ENCODE measurements around the gene FSCN2.

FSCN2 gene

GRCh38 chr17:81566461-81567126 lies 38.4 kb downstream of the FSCN2 start:
- no peaks in the 10 kb centered on the region for H3K4me1 ChIP-seq (ENCODE audit: control insufficient read depth, insufficient read depth, low read length)
- H3K36me3 ChIP-seq (ENCODE audit: control insufficient read depth, insufficient read depth, low read length) = peaks cover 95% of the 10 kb centered on the region

DNA sequence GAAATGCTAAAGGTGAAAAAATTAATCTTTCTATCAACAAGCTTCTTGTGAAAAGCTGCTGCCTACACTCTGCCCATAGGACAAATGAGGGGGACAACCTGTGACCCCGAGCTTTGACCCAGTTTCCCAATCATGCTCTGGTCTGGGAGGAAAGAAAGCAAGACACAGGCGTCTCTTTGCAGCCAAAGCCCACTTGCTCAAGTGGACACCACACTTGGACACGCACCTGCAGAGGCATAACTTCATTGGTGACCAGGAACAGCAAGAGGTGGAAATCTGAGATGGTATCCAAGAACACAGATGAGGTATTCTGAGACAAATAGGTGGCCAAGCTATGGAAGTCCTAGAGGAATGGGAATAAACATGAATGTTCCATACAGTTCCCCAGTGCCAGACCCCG lies 39.0 kb downstream of the FSCN2 start:
- no peak overlapping the region for H3K4me3 ChIP-seq (ENCODE audit: low read depth, low read length)
- no peaks in the 10 kb centered on the region for H3K4me1 ChIP-seq (ENCODE audit: control insufficient read depth, insufficient read depth, low read length)
- H3K27me3 ChIP-seq (ENCODE audit: control insufficient read depth, insufficient read depth, low read length) = no peaks in the 10 kb centered on the region
- H3K27ac ChIP-seq (ENCODE audit: low read depth, low read length) = peak overlapping the region; percentile 55
- H3K9ac ChIP-seq (ENCODE audit: low read depth, low read length) = no peak overlapping the region
- H3K36me3 ChIP-seq (ENCODE audit: control insufficient read depth, insufficient read depth, low read length) = peaks cover 93% of the 10 kb centered on the region
- H3K9me3 ChIP-seq (ENCODE audit: control insufficient read depth, insufficient read depth, low read length) = no peaks in the 10 kb centered on the region

More at GRCh38 chr17:81566461-81567126, 38.4 kb downstream of the FSCN2 start:
- H3K9me3 ChIP-seq (ENCODE audit: control insufficient read depth, insufficient read depth, low read length) = no peaks in the 10 kb centered on the region
- peak overlapping the region; percentile 55 for H3K27ac ChIP-seq (ENCODE audit: low read depth, low read length)
- H3K9ac ChIP-seq (ENCODE audit: low read depth, low read length) = no peak overlapping the region
- H3K27me3 ChIP-seq (ENCODE audit: control insufficient read depth, insufficient read depth, low read length) = no peaks in the 10 kb centered on the region
- H3K4me3 ChIP-seq (ENCODE audit: low read depth, low read length) = no peak overlapping the region

DNA sequence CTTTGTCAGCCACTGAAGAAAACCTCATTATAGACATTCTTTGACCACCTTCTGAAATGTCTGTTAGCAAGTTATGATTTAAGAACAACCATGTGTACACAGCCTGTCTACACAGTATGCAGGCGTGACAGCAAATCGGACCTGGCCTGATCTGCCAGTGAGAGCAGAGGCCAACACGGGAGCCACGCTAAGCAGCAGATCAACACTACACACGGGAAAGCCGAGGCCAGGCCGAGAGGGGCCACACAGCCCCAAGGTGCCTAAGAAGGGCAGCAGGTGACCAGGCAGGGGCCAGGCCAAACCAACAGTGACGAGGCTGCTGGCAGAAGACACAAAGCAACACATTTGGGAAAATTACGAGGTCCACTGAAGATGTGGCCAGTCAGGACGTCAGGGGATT lies 40.2 kb downstream of the FSCN2 start:
- H3K9ac ChIP-seq (ENCODE audit: low read depth, low read length) = no peak overlapping the region
- H3K27me3 ChIP-seq (ENCODE audit: control insufficient read depth, insufficient read depth, low read length) = no peaks in the 10 kb centered on the region
- H3K36me3 ChIP-seq (ENCODE audit: control insufficient read depth, insufficient read depth, low read length) = peaks cover 92% of the 10 kb centered on the region
- H3K4me1 ChIP-seq (ENCODE audit: control insufficient read depth, insufficient read depth, low read length) = no peaks in the 10 kb centered on the region
- no peaks in the 10 kb centered on the region for H3K9me3 ChIP-seq (ENCODE audit: control insufficient read depth, insufficient read depth, low read length)
- no peak overlapping the region for H3K27ac ChIP-seq (ENCODE audit: low read depth, low read length)
- H3K4me3 ChIP-seq (ENCODE audit: low read depth, low read length) = no peak overlapping the region

DNA sequence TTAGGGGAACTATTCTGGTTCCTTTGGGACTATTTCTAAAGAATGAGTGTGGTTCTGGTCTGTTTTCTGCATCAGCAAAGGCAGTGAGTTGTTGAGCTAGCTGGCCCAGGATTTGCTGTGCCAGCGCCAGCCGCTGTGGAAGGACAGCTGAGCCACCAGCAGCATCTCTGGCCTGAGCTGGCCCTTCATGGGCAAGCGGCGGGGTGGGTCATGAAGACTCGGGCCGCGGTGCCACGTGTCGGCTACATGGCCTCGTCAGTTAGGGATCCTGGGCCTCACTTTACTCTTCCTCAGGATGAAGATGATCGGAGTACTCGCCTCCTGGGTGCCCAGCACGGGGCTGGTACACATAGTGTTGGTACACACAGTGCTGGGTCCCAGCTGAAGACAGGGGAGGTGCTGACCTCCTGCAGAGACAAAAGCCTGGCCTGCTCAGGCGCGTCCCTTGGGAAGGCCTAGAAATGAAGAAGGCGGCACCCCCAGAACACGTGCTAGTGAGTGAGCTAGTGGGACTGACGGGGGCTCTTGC lies 41.9 kb downstream of the FSCN2 start:
- Histone ChIP-seq H3K27me3 (ENCODE audit: control insufficient read depth, insufficient read depth, low read length) (no peaks in the 10 kb centered on the region), H3K9me3 (ENCODE audit: control insufficient read depth, insufficient read depth, low read length) (no peaks in the 10 kb centered on the region), H3K36me3 (ENCODE audit: control insufficient read depth, insufficient read depth, low read length) (peaks cover 89% of the 10 kb centered on the region), H3K27ac (ENCODE audit: low read depth, low read length) (no peak overlapping the region), H3K4me1 (ENCODE audit: control insufficient read depth, insufficient read depth, low read length) (no peaks in the 10 kb centered on the region), H3K4me3 (ENCODE audit: low read depth, low read length) (no peak overlapping the region), H3K9ac (ENCODE audit: low read depth, low read length) (no peak overlapping the region)

DNA sequence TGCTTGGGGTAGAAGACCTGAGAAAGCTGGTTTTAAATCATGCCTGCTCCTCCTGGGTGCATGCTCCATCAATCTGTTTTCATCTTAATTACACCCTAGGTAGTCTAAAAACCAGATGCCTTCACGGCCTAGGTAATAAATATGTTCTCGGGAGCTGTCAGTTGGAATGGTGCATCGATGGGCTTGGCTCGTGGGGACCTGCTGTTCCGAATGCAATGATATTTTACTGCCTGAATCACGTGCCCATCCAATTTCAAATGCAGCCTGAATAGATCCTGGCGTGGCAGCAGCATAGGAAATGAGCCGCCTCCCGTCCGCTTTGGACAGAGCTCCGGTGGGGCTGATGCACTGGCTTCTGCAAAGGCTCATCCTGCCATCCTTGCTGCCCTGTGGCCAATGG lies 42.8 kb downstream of the FSCN2 start:
- no peaks in the 10 kb centered on the region for H3K4me1 ChIP-seq (ENCODE audit: control insufficient read depth, insufficient read depth, low read length)
- H3K36me3 ChIP-seq (ENCODE audit: control insufficient read depth, insufficient read depth, low read length) = peaks cover 87% of the 10 kb centered on the region
- no peak overlapping the region for H3K27ac ChIP-seq (ENCODE audit: low read depth, low read length)
- no peaks in the 10 kb centered on the region for H3K9me3 ChIP-seq (ENCODE audit: control insufficient read depth, insufficient read depth, low read length)
- no peak overlapping the region for H3K4me3 ChIP-seq (ENCODE audit: low read depth, low read length)
- no peaks in the 10 kb centered on the region for H3K27me3 ChIP-seq (ENCODE audit: control insufficient read depth, insufficient read depth, low read length)
- H3K9ac ChIP-seq (ENCODE audit: low read depth, low read length) = no peak overlapping the region

DNA sequence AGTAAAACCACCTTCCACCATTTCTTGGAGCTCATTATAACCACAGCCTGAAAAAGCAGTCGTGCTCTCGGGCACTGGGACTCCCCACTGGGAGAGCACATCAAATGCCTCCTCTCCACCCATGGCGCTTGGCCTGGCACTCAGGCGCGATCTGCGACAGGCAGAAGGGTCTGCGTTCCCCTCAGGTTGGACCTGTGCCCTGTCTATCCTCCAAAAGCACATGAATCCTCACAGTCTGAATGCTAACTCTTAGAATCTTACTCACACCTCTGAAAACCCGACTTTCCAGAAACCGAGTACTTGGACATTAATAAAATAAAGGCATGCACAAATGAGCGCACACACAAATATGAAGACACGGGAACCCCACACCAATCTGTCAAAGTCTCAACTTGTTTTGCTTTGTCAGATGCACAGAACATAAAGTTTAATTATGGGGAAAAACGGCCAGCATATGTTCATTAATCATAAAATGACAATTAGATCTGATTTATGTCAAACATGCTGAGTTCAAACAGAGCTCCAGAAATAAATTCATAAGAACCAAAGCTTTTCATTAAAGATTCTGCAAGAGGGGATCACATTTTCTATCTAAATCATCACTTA lies 44.5 kb downstream of the FSCN2 start:
- Histone ChIP-seq H3K27ac (ENCODE audit: low read depth, low read length) (no peak overlapping the region), H3K4me3 (ENCODE audit: low read depth, low read length) (no peak overlapping the region), H3K4me1 (ENCODE audit: control insufficient read depth, insufficient read depth, low read length) (no peaks in the 10 kb centered on the region), H3K27me3 (ENCODE audit: control insufficient read depth, insufficient read depth, low read length) (no peaks in the 10 kb centered on the region), H3K9ac (ENCODE audit: low read depth, low read length) (no peak overlapping the region), H3K36me3 (ENCODE audit: control insufficient read depth, insufficient read depth, low read length) (peaks cover 79% of the 10 kb centered on the region), H3K9me3 (ENCODE audit: control insufficient read depth, insufficient read depth, low read length) (no peaks in the 10 kb centered on the region)

DNA sequence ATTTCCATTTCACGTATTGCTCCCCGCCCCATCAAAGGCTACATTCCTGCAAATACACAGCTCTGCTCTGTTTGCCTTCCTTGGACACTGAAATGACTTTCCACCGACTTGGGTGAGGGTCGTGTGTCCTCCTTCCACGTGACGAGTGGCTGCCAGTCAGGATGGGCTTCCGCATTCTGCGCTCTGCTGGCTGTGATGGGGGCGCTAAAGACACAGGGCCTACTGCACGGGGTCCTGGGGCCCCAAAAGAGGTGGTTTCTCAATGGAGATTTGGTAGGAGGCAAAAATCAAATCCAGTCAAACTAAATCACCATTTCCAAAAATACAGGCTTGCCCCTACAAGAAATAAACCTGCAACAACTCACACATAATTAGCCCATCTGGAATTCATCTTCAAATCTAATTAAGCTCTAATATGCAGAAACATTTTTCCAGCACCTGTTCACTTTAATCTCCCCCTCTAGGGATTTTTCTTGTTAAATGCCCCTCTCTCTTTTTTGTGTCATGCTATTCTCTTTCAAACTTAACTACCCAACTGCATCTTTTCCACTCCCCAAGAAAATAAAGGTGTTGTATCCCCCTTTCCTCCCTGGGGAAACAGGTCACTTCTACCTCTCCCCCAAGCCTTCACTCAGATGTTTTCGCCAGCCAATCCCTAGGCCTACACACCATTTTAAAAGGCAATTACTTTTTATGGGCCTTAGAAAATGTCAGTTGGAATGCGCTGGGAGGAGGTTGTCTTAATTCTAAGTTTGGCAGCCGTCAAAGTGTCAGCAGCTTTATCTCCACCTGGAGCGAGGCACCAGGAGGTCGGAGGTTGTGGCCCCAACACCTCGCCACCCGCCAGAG lies 45.8 kb downstream of the FSCN2 start:
- Histone ChIP-seq H3K9me3 (ENCODE audit: control insufficient read depth, insufficient read depth, low read length) (no peaks in the 10 kb centered on the region), H3K9ac (ENCODE audit: low read depth, low read length) (no peak overlapping the region), H3K27ac (ENCODE audit: low read depth, low read length) (no peak overlapping the region), H3K4me3 (ENCODE audit: low read depth, low read length) (no peak overlapping the region), H3K36me3 (ENCODE audit: control insufficient read depth, insufficient read depth, low read length) (peaks cover 75% of the 10 kb centered on the region), H3K27me3 (ENCODE audit: control insufficient read depth, insufficient read depth, low read length) (no peaks in the 10 kb centered on the region), H3K4me1 (ENCODE audit: control insufficient read depth, insufficient read depth, low read length) (no peaks in the 10 kb centered on the region)

DNA sequence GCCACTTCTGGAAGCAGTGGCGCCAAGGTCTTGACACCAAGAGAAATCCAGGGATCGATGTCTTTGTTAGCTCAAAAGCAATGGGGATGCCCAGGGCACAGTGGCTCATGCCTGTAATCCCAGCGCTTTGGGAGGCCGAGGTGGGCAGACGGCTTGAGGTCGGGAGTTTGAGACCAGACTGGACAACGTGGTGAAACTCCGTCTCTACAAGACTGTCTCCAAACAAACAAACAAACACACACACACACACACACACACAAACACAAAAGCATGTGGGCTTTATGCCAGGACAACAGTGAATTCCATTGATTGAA lies 46.4 kb downstream of the FSCN2 start:
- no peak overlapping the region for H3K9ac ChIP-seq (ENCODE audit: low read depth, low read length)
- H3K4me3 ChIP-seq (ENCODE audit: low read depth, low read length) = no peak overlapping the region
- H3K4me1 ChIP-seq (ENCODE audit: control insufficient read depth, insufficient read depth, low read length) = no peaks in the 10 kb centered on the region
- no peaks in the 10 kb centered on the region for H3K9me3 ChIP-seq (ENCODE audit: control insufficient read depth, insufficient read depth, low read length)
- H3K27me3 ChIP-seq (ENCODE audit: control insufficient read depth, insufficient read depth, low read length) = no peaks in the 10 kb centered on the region
- H3K27ac ChIP-seq (ENCODE audit: low read depth, low read length) = no peak overlapping the region
- H3K36me3 ChIP-seq (ENCODE audit: control insufficient read depth, insufficient read depth, low read length) = peaks cover 75% of the 10 kb centered on the region

- no peaks in the 10 kb centered on the region for H3K4me1 ChIP-seq (ENCODE audit: control insufficient read depth, insufficient read depth, low read length)
- peaks cover 68% of the 10 kb centered on the region for H3K36me3 ChIP-seq (ENCODE audit: control insufficient read depth, insufficient read depth, low read length)
- no peak overlapping the region for H3K27ac ChIP-seq (ENCODE audit: low read depth, low read length)
Observed at GRCh38 chr17:81575836-81576235, 47.7 kb downstream of the FSCN2 start.

DNA sequence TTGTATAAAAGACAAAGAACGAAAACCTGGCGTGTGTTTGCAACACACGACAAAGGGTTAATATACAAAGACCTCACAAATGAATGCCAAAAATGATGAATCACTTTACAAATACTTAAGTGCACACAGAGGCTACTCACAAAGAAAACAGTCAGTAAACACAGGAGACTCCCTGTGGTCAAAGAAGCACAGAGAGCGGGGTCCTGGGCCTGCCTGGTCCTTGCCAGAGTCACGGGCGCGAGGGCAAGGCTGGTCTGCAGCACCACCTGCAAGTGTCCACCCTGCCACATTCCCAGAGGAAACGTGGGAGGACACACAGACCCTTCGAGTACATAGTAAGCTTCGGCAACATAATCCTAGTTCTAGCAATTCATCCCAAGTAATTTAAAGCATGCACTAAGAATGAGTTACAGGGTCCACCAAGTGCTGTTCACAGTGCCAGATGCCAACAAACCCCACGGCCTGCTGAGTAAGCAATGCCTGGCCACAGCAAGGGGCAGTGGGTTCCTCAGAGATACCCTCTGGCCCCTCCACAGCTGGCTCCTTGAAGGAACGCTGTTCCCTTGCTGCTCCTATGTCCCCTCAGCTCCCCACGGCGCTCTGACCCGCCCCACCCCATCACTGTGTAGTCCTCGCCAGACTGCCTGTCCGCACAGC lies 48.6 kb downstream of the FSCN2 start:
- no peaks in the 10 kb centered on the region for H3K27me3 ChIP-seq (ENCODE audit: control insufficient read depth, insufficient read depth, low read length)
- H3K9ac ChIP-seq (ENCODE audit: low read depth, low read length) = no peak overlapping the region
- no peak overlapping the region for H3K4me3 ChIP-seq (ENCODE audit: low read depth, low read length)
- H3K27ac ChIP-seq (ENCODE audit: low read depth, low read length) = no peak overlapping the region
- no peaks in the 10 kb centered on the region for H3K9me3 ChIP-seq (ENCODE audit: control insufficient read depth, insufficient read depth, low read length)
- H3K36me3 ChIP-seq (ENCODE audit: control insufficient read depth, insufficient read depth, low read length) = peaks cover 64% of the 10 kb centered on the region
- no peaks in the 10 kb centered on the region for H3K4me1 ChIP-seq (ENCODE audit: control insufficient read depth, insufficient read depth, low read length)

More at GRCh38 chr17:81575836-81576235, 47.7 kb downstream of the FSCN2 start:
- Histone ChIP-seq H3K9me3 (ENCODE audit: control insufficient read depth, insufficient read depth, low read length) (no peaks in the 10 kb centered on the region), H3K9ac (ENCODE audit: low read depth, low read length) (no peak overlapping the region), H3K27me3 (ENCODE audit: control insufficient read depth, insufficient read depth, low read length) (no peaks in the 10 kb centered on the region), H3K4me3 (ENCODE audit: low read depth, low read length) (no peak overlapping the region)
